M059J (cell line): ENCODE measurements around the gene RELN. TPM values are rescaled to one million over a fixed set of nuclear protein-coding genes. Genes with fewer than 3 reads are reported as not detected.
"Not testable (repeated sequence)": the region's sequence is repeated elsewhere in the genome, so short reads cannot be mapped to it uniquely, and the experiment has no call there.

ENCODE experiments used
- DNase-seq: peaks from one replicate; pipeline ENCODE4 v3.0.0-alpha.2; 2012; ENCODE audit warnings: low read depth
- total RNA-seq: library from RNA; depleted of rRNA; stranded (reverse); fragments of >200 nt; shearing (Covaris generic); gene quantifications from 2 replicates; pipeline ENCODE4 v1.2.3, GENCODE V29; 2014; rRNA removed

Gene RELN
- total RNA-seq, 1 experiment from 2014 or later = 1.0 TPM

GRCh38 chr7:103487419-103487818 is 502.0 kb downstream of the RELN start:
- DNase-seq = no peak

GRCh38 chr7:103486873-103487272 is 502.6 kb downstream of the RELN start:
- DNase-seq = not testable (repeated sequence)

- no peak for DNase-seq
Measured at GRCh38 chr7:103480771-103481170, 508.7 kb downstream of the RELN start.

- DNase-seq = no peak
Measured at GRCh38 chr7:103474956-103475355, 514.5 kb downstream of the RELN start.

GRCh38 chr7:103469095-103469948 is 520.1 kb downstream of the RELN start:
- DNase-seq = no peak

- DNase-seq = no peak
Measured at GRCh38 chr7:103466814-103467213, 522.6 kb downstream of the RELN start.

GRCh38 chr7:103462358-103462757 is 527.1 kb downstream of the RELN start:
- no peak for DNase-seq

- peak; percentile 59 for DNase-seq
Measured at GRCh38 chr7:103447073-103447960, 542.1 kb downstream of the RELN start.

- no peak for DNase-seq
Measured at GRCh38 chr7:103446049-103446520, 543.4 kb downstream of the RELN start, which contains the start of gene SLC26A5. Gene SLC26A5, minus strand, starts transcription at chr7:103446207. Its CDS starts 24,693 bp downstream, at chr7:103421514.

GRCh38 chr7:103445228-103446048 is 544.0 kb downstream of the RELN start:
- DNase-seq = no peak

- no peak for DNase-seq
Measured at GRCh38 chr7:103439661-103440060, 549.8 kb downstream of the RELN start.

- no peak for DNase-seq
Measured at GRCh38 chr7:103437623-103438022, 551.8 kb downstream of the RELN start.

GRCh38 chr7:103432712-103433111 is 556.7 kb downstream of the RELN start:
- no peak for DNase-seq

- DNase-seq = no peak
Measured at GRCh38 chr7:103425177-103425576, 564.3 kb downstream of the RELN start.

- DNase-seq = no peak
Measured at GRCh38 chr7:103423467-103424179, 565.8 kb downstream of the RELN start.

Other genes with a start within 250 kb of the RELN start
- gene ORC5, start 218.4 kb upstream of the RELN start, total RNA-seq = 55.6 and 118 TPM in 2 replicates